ENCODE measurements around the gene PLEKHJ1.

PLEKHJ1 gene

DNA sequence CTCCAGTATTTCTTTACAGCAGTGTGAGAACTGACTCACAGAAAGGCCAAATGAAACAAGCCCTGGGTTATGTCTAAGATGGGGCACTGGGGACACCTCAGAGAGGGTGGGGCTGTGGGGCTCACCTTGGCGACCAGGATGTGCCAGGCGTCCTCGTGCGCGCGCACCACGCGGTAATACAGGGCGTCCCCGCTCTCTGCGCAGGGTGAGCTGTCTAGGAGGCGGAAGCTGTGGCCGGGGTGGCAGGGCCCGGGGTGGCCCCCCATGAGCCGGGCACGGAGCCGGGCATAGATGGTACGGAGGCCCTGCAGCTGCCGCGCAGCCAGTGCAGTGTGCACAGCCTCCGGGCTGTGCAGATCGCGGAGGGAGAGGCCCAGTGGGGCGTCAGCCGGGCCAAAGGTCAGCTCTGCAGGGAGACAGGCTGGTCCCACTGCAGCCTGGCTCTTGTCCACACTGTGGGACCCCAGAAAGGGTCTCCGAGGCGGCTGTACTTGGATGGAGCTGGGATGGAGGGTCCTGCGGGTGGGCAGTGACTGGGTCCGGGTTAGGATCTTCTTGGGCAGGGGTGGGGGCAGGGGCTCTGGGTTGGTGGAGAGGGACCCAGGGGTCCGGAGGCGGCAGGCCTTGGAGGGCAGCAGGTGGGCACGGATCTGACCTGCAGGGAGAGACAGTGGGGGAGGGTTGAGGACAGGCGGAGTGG, 42.5 kb upstream of the PLEKHJ1 start:
- DNase-seq (ENCODE audit: low read depth): no peak
- TF ChIP-seq, protein P1, sequence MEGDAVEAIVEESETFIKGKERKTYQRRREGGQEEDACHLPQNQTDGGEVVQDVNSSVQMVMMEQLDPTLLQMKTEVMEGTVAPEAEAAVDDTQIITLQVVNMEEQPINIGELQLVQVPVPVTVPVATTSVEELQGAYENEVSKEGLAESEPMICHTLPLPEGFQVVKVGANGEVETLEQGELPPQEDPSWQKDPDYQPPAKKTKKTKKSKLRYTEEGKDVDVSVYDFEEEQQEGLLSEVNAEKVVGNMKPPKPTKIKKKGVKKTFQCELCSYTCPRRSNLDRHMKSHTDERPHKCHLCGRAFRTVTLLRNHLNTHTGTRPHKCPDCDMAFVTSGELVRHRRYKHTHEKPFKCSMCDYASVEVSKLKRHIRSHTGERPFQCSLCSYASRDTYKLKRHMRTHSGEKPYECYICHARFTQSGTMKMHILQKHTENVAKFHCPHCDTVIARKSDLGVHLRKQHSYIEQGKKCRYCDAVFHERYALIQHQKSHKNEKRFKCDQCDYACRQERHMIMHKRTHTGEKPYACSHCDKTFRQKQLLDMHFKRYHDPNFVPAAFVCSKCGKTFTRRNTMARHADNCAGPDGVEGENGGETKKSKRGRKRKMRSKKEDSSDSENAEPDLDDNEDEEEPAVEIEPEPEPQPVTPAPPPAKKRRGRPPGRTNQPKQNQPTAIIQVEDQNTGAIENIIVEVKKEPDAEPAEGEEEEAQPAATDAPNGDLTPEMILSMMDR (conservative IDR thresholded peaks at IDR 0.05; ENCODE audit: low read depth, low read length): no peak
- H3K4me3 ChIP-seq (ENCODE audit: low read length): no peak overlapping the region

DNA sequence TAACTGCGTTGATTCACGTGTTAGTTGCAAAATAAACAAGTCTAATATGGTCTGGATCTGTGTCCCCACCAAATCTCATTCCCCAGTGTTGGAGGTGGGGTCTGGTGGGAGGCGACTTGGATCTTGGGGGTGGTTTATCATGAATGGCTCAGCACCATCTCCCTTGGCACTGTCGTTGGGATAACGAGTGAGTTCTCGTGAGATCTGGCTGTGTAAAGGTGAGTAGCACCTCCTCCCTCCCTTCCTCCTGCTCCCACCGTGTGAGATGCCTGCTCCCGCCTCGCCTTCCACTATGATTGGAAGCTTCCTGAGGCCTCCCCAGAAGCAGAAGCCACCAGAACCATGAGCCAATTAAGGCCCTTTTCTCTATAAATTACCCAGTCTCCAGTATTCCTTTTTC, 41.0 kb upstream of the PLEKHJ1 start:
- no peak for DNase-seq (ENCODE audit: low read depth)
- no peak overlapping the region for H3K4me3 ChIP-seq (ENCODE audit: low read length)
- TF ChIP-seq, protein P1 (conservative IDR thresholded peaks at IDR 0.05; ENCODE audit: low read depth, low read length): no peak

DNA sequence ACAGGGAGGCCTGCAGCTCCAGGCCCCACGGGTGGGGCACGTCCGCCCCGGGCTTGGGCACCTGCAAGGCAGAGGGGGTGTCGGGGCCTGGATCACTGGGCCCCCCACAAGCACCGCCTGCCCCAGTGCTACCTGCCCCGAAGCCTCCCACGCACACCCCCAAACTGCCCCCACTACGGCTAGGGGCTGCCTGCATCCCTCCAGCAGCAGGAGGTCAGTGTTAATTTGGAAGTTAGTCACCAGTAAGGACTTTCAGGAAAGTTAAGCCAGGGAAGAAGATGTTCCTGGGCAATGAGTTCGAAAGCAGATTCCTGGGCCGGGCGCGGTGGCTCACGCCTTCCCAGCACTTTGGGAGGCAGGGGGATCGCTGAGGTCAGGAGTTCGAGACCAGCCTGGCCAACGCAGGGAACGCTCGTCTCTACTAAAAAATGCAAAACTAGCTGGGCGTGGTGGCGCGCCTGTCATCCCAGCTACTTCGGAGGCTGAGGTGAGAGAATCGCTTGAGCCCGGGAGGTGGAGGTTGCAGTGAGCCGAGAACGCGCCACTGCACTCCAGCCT, 40.4 kb upstream of the PLEKHJ1 start:
- TF ChIP-seq, protein P1 (conservative IDR thresholded peaks at IDR 0.05; ENCODE audit: low read depth, low read length): no peak
- no peak for DNase-seq (ENCODE audit: low read depth)
- H3K4me3 ChIP-seq (ENCODE audit: low read length): no peak overlapping the region

DNA sequence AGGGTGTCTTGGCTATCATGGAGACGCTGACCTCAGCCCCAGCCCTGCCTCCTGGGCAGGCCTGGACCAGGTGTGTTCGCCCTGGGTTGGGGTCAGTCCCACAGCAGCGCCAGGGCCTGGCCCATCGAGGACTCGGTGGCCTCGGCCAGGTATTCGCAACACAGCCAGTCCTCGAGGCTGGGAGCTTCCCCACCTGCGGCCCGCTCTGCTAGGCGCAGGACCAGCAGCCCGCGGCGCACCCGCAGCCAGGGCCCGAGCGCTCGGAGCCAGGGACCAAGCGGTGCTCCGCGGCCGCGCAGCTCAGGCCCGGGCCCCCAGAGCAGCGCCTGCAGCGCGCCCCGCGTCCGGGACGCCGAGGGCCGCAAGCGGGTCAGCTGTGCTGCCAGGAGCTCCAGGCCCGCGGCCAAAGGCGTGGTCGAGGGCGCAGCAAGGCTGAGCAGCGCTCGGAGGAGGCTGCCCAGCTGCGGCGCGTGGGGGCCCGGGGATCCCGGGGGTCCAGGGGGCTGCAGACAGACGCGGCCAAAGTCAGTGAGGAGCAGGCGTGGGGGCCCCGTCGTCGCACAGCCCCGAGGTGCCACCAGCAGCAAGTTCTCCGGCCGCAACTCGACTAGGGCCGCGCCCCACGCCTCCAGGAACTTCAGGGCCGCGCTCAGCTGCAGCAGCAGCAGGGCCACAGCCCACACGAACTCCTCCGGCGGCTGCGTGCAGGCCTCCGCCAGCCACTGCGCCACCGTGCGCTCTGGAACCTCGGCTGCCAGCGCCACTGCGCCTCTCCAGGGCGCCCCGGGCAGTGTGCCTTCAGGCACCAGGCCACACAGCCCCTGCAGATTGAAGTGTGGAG, 39.7 kb upstream of the PLEKHJ1 start:
- no peak for DNase-seq (ENCODE audit: low read depth)
- TF ChIP-seq, protein P1 (conservative IDR thresholded peaks at IDR 0.05; ENCODE audit: low read depth, low read length): no peak
- no peak overlapping the region for H3K4me3 ChIP-seq (ENCODE audit: low read length)

DNA sequence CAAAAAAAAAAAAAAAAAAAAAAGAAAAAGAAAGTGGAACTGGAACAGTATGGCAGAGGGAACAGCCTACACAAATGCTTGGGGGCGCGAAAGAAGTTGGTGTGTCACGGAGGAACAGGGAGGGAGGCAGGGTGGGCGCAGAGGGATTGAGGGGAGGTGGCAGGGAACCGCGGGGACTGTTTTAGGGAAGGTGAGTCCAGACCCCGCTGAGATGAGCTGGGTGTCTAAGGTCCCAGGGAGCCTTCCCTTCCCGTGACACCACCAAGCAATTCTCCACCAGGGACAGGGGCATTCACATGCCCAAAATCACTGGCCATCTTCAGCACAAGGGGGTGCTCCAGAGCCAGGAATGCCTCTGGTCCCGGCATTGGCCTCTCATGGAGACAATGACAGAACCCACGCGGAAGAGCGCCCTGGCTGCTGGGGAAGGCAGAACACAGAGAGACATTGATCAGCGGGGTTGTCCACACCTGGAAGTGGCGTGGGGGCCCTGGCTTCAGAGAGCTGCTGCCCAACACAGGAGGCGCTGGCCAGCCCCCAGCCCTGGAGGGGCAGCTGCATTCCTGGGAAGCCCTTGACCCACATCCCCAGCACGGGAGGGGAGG, 38.9 kb upstream of the PLEKHJ1 start:
- TF ChIP-seq, protein P1 (conservative IDR thresholded peaks at IDR 0.05; ENCODE audit: low read depth, low read length): peak; percentile 62
- DNase-seq (ENCODE audit: low read depth): no peak
- no peak overlapping the region for H3K4me3 ChIP-seq (ENCODE audit: low read length)

DNA sequence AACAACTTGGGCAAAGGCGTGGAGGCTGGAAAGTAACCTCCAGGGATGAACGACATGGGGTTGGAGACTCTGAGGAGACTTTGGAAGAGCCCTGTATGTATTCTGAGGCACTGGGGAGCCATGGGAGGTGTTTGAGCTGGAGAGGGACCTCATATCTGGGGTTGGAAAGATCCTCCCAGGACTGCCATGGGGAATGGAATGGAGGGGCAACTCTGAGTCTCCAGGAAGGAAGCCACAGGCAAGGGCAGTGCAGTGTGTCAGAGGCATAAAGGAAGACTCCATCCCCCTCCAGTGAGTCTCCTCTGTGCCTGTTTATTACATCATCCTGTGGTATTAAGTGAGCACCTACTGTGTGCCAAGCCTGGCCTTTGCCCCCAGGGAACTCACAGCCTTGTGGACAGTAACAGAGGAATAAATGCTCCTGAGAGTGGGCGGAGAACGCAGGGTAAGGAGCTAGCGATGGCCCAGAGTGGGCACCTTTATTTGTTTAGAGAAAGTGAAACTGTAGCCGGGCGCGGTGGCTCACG, 38.1 kb upstream of the PLEKHJ1 start:
- no peak for DNase-seq (ENCODE audit: low read depth)
- TF ChIP-seq, protein P1 (conservative IDR thresholded peaks at IDR 0.05; ENCODE audit: low read depth, low read length): no peak
- no peak overlapping the region for H3K4me3 ChIP-seq (ENCODE audit: low read length)
